Prostate gland (tissue), 2 donors: ENCODE results near the gene SYTL2. TPM values are rescaled to one million over a fixed set of nuclear protein-coding genes. Genes with fewer than 3 reads are reported as not detected.

Experiments
- DNase-seq: peaks from one replicate; pipeline ENCODE4 v3.0.0-alpha.2; 2019; ENCODE audit warnings: low spot score
- H3K27ac ChIP-seq, 2 donors: fragments of 200-600 bp; sonication (generic); 2 replicates each; pipeline ENCODE4 v1.5.1; 2017 to 2019
- H3K27me3 ChIP-seq: fragments of 200-600 bp; sonication (generic); replicated peaks from 2 replicates; pipeline ENCODE4 v1.5.1; 2019; ENCODE audit not compliant: insufficient read depth
- H3K36me3 ChIP-seq, 2 donors: fragments of 200-600 bp; sonication (generic); 1 replicate in 1 of 2; 2 replicates in 1 of 2; pipeline versions ENCODE4 v1.5.1 to v1.8.1; 2017 to 2019
- H3K4me1 ChIP-seq: fragments of 200-600 bp; sonication (generic); replicated peaks from 2 replicates; pipeline ENCODE4 v1.5.1; 2019
- H3K4me3 ChIP-seq, 2 donors: fragments of 200-600 bp; sonication (generic); 2 replicates each; pipeline ENCODE4 v1.5.1; 2017 to 2019
- H3K9me3 ChIP-seq: fragments of 200-600 bp; sonication (generic); 2 replicates; pipeline ENCODE4 v1.5.1; 2017
- POLR2A ChIP-seq: fragments of 450-650 bp; IDR thresholded peaks from one replicate; pipeline ENCODE4 v1.6.1; 2016; ENCODE audit warnings: antibody characterized with exemption, mild to moderate bottlenecking
- POLR2AphosphoS5 ChIP-seq: sonication (generic); formaldehyde crosslinking; IDR thresholded peaks from one replicate; pipeline ENCODE4 v1.6.1; 2017; ENCODE audit warnings: antibody characterized with exemption
- WGBS: methylation state at CpG from one replicate; pipeline ENCODE4 v1.1.5; 2018; 5-methylcytosine and 5-hydroxymethylcytosine counted together
- intact Hi-C: fragments of 100-400 bp; cut with DNase I; formaldehyde crosslinking; loops from one replicate; pipeline ENCODE4 v1.14.2; 2022
- total RNA-seq, 2 donors: library from RNA; depleted of rRNA; stranded (reverse); fragments of >200 nt; gene quantifications; one replicate each; pipeline ENCODE4 v1.1.0, GENCODE V29; 2016
- TF ChIP-seq, protein P1 (sequence below), 4 experiments: fragments of 200-600 bp in 2 of 4; fragments of 450-650 bp in 2 of 4; sonication (generic) in 2 of 4; IDR thresholded peaks; 1 replicate in 3 of 4; 2 replicates in 1 of 4; pipeline ENCODE4 v1.5.1; 2016 to 2019; ENCODE audit warnings: antibody characterized with exemption in 4 of 4, mild to moderate bottlenecking in 2 of 4, moderate library complexity in 2 of 4

SYTL2 gene
- total RNA-seq, 2 donors from 2014 or later: 52.2 to 105 TPM

DNA sequence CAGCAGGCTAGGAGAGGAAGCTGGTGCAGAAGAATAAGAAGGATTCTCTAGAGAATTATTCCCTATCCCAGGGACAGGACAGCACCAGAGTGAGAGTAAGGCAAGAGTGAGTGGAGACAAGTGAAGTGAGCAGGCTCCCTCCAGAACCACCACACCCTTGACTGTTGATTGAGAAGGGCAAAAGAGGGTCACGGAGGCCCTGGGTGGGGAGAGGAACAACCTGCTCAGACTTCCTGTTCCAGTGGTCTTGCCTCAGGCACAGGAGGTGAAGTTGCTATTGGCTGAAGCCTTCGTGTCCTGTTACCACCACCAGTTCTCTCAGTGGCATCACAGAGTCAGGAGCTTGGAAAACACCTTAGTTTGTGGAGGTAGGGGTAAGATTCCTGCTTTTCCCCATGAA lies 73.2 kb downstream of the SYTL2 start:
- no peaks in the 10 kb centered on the region for H3K36me3 ChIP-seq
- H3K27me3 ChIP-seq: no peaks in the 10 kb centered on the region
- no peak overlapping the region for H3K4me3 ChIP-seq
- intact Hi-C loops: no loop called here
- no peak for DNase-seq
- no peak overlapping the region for H3K27ac ChIP-seq
- 82% methylated on average over 2 of the region's 2 CpGs for WGBS
- TF ChIP-seq POLR2A (no peak), POLR2AphosphoS5 (no peak)
- TF ChIP-seq, protein P1, sequence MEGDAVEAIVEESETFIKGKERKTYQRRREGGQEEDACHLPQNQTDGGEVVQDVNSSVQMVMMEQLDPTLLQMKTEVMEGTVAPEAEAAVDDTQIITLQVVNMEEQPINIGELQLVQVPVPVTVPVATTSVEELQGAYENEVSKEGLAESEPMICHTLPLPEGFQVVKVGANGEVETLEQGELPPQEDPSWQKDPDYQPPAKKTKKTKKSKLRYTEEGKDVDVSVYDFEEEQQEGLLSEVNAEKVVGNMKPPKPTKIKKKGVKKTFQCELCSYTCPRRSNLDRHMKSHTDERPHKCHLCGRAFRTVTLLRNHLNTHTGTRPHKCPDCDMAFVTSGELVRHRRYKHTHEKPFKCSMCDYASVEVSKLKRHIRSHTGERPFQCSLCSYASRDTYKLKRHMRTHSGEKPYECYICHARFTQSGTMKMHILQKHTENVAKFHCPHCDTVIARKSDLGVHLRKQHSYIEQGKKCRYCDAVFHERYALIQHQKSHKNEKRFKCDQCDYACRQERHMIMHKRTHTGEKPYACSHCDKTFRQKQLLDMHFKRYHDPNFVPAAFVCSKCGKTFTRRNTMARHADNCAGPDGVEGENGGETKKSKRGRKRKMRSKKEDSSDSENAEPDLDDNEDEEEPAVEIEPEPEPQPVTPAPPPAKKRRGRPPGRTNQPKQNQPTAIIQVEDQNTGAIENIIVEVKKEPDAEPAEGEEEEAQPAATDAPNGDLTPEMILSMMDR (IDR thresholded peaks at IDR 0.05): no peak
- H3K9me3 ChIP-seq: no peaks in the 10 kb centered on the region
- no peaks in the 10 kb centered on the region for H3K4me1 ChIP-seq

DNA sequence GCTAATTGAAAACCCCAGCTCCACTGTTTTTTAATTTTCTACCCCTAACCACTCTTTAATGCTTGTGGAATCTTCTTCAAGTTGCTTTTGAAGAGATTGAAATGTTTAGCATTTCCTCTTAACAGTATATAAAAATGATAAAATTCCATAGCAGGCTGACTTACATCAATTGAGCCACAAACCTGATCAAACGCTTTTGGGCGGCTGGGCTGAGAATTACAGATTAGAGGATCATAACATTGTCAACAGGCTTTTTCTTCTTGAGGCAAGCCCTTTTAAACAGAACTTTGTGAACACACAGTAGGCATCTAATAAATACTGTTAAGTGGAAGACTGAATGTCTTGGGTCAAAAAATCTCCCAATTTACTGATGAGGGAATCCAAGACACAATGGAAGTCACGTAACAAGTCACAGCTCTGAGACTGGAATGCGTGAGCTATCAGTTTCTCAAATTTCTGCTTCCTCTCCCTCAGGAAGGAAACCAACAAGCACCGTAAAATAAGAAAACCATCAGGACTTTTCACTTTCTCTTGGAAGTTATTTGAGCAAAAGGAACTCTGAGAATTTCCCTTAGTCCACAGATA lies 75.0 kb downstream of the SYTL2 start:
- H3K27me3 ChIP-seq: no peaks in the 10 kb centered on the region
- 55% methylated on average over 5 of the region's 5 CpGs for WGBS
- intact Hi-C loops: no loop called here

DNA sequence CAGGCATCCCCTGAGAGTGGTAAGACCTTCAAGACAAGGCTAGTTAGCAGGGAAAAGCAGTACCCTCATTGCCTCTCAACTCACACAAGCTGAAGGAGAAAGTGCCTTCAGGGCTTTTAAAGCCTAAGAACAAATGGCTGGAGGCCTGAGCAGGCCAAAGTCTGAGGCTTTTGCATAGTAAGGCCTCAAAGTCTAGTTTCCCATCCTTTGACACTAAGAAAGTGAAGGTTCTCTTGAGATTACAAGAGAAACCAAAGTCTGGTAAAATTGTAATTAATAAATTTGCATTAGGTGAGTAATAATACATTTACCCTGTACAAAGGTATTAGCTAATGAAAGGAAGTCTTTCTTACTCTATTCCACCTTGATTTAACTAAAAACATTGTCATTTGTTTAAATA lies 78.0 kb downstream of the SYTL2 start:
- H3K27ac ChIP-seq: no peak overlapping the region
- no peak overlapping the region for H3K4me3 ChIP-seq
- no peaks in the 10 kb centered on the region for H3K4me1 ChIP-seq
- intact Hi-C loops: no loop called here
- H3K27me3 ChIP-seq: no peaks in the 10 kb centered on the region
- H3K36me3 ChIP-seq: no peaks in the 10 kb centered on the region
- H3K9me3 ChIP-seq: no peaks in the 10 kb centered on the region
- TF ChIP-seq POLR2AphosphoS5: no peak
- no peak for TF ChIP-seq POLR2A
- DNase-seq: no peak

More for the DNA sequence above, 75.0 kb downstream of the SYTL2 start:
- TF ChIP-seq, protein P1 (IDR thresholded peaks at IDR 0.05): no peak
- TF ChIP-seq POLR2AphosphoS5: no peak
- no peak for TF ChIP-seq POLR2A
- H3K4me1 ChIP-seq: no peaks in the 10 kb centered on the region
- H3K9me3 ChIP-seq: no peaks in the 10 kb centered on the region
- H3K36me3 ChIP-seq: no peaks in the 10 kb centered on the region
- no peak overlapping the region for H3K4me3 ChIP-seq
- peak overlapping the region; percentile 16 to 17 for H3K27ac ChIP-seq
- no peak for DNase-seq

DNA sequence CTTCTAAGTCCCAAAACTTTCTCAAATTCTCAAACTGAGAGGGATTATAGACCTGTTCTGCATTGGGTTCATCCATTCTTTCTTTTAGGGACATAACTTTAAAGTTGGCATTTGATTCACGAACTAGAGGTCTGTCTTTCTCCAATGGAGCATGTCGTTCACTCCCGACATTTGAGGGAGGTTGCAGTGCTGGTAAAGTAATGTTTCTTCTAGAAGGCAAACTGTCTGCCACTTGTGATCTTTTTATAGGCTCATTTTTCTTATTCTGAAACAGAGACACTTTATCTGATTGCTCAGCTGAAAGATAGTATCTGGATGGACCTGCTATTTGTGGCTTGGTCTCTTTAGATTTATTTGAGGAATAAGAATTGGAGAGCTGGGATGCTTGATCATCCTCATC lies 84.6 kb downstream of the SYTL2 start:
- intact Hi-C loops: no loop called here
- 60% methylated on average over 3 of the region's 3 CpGs for WGBS
- no peak for DNase-seq
- TF ChIP-seq, protein P1 (IDR thresholded peaks at IDR 0.05): no peak
- TF ChIP-seq POLR2A (no peak), POLR2AphosphoS5 (no peak)
- H3K27ac ChIP-seq: no peak overlapping the region
- no peak overlapping the region for H3K4me3 ChIP-seq
- no peaks in the 10 kb centered on the region for H3K4me1 ChIP-seq
- no peaks in the 10 kb centered on the region for H3K36me3 ChIP-seq
- H3K27me3 ChIP-seq: no peaks in the 10 kb centered on the region
- no peaks in the 10 kb centered on the region for H3K9me3 ChIP-seq

DNA sequence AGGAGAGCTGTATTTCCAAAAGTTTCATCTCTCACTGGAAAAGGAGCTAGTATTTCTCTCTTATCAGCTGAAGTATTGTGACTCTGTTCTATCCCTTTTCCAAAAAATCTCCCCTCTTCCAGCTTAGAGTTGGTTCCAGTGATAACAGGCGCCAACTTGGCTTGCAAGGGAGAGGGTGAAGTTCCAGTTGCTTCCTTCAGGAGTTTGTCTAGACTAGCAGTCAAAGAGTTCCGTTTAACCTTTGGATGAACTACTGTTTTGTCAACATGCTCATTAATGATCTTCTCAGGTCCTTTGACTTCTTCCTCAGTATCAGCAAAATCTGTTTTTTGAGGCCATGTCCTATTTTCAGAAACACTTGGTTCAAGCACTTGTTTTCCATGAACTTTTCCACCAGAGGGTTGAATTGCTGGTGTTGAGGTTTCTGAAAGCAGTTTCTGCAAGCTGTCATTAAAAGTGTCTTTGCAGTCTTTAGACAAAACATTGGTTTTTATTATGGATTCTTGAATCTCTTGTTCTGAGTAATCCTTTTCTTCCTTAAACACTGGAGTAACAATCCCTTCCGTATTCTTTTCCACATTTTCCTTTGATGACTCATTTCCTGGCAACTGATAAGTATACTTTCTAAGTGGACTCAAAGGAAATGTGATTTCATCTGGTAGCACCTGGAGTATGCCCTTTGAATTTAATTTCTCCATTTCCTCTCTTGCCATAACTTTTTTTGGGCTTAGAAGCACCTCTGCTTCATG lies 85.3 kb downstream of the SYTL2 start:
- 66% methylated on average over 3 of the region's 3 CpGs for WGBS
- TF ChIP-seq POLR2AphosphoS5 (no peak), POLR2A (no peak)
- TF ChIP-seq, protein P1 (IDR thresholded peaks at IDR 0.05): peak in 1 of 4 experiments; percentile 15

More for the DNA sequence above, 85.3 kb downstream of the SYTL2 start:
- H3K36me3 ChIP-seq: no peaks in the 10 kb centered on the region
- DNase-seq: no peak
- no peaks in the 10 kb centered on the region for H3K4me1 ChIP-seq
- H3K27me3 ChIP-seq: no peaks in the 10 kb centered on the region
- no peak overlapping the region for H3K4me3 ChIP-seq
- intact Hi-C loops: no loop called here
- H3K9me3 ChIP-seq: no peaks in the 10 kb centered on the region
- no peak overlapping the region for H3K27ac ChIP-seq
